NOMO-1 treated with dmso at 0.1 percent for 144 hours (cell line): Measurements from ENCODE around the gene TRIP11.

Source experiments
- DNase-seq: peaks from one replicate; lab custom pipeline; 2025; ENCODE audit not compliant: unreplicated experiment; lab: John Stamatoyannopoulos, UW

Gene TRIP11

GRCh38 chr14:92012121-92012748 is 27.6 kb downstream of the TRIP11 start:
- DNase-seq = no peak

GRCh38 chr14:92010644-92011043 is 29.2 kb downstream of the TRIP11 start:
- no peak for DNase-seq

GRCh38 chr14:92009604-92010003 is 30.3 kb downstream of the TRIP11 start:
- no peak for DNase-seq

GRCh38 chr14:92005019-92005418 is 34.8 kb downstream of the TRIP11 start:
- DNase-seq = no peak

GRCh38 chr14:92004062-92004461 is 35.8 kb downstream of the TRIP11 start:
- no peak for DNase-seq

- no peak for DNase-seq
Measured at GRCh38 chr14:91998667-91999570, 40.9 kb downstream of the TRIP11 start.

- no peak for DNase-seq
Measured at GRCh38 chr14:91997492-91997891, 42.4 kb downstream of the TRIP11 start.

- peak; percentile 2 for DNase-seq
Measured at GRCh38 chr14:91996948-91997371, 42.9 kb downstream of the TRIP11 start.

GRCh38 chr14:91987192-91987591 is 52.7 kb downstream of the TRIP11 start:
- no peak for DNase-seq

GRCh38 chr14:91985521-91986255 is 54.2 kb downstream of the TRIP11 start:
- DNase-seq = peak; percentile 13

GRCh38 chr14:91985008-91985407 is 54.9 kb downstream of the TRIP11 start:
- DNase-seq = no peak

GRCh38 chr14:91983588-91983987 is 56.3 kb downstream of the TRIP11 start:
- DNase-seq = no peak

GRCh38 chr14:91980157-91980556 is 59.7 kb downstream of the TRIP11 start:
- peak; percentile 2 for DNase-seq

- DNase-seq = no peak
Measured at GRCh38 chr14:91977884-91978283, 62.0 kb downstream of the TRIP11 start.

- no peak for DNase-seq
Measured at GRCh38 chr14:91975763-91976162, 64.1 kb downstream of the TRIP11 start.

- DNase-seq = no peak
Measured at GRCh38 chr14:91971188-91971778, 68.6 kb downstream of the TRIP11 start.

- no peak for DNase-seq
Measured at GRCh38 chr14:91968280-91968679, 71.6 kb downstream of the TRIP11 start.

- no peak for DNase-seq
Measured at GRCh38 chr14:91964724-91965123, 75.1 kb downstream of the TRIP11 start.

GRCh38 chr14:91964011-91964410 is 75.8 kb downstream of the TRIP11 start:
- DNase-seq = no peak

- DNase-seq = no peak
Measured at GRCh38 chr14:91963465-91963864, 76.4 kb downstream of the TRIP11 start.
